HCEC 1CT (cell line): ENCODE data around the gene PDZD8.

Experiments used
- DNase-seq: peaks from one replicate; pipeline ENCODE4 v3.0.0-alpha.2; 2017

Gene PDZD8

DNA sequence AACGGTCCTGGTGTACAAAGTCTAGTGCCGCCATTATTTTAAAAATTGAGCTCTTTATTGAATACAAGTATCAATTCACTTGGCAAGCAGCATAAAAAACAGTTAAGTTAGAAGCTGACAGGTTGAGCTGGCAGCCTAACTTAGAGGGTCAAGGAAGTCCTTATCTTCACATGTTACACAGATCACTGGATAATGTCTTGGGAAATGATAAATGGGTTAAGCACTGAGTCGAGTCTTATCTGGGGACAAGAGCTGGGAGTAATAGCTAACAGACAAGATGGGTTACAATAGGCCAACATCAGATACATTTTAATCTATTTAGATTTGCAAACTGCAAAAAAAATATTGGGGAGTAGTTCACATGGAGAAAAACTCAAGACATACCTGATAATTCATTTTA is 100.1 kb downstream of the PDZD8 start:
- DNase-seq, result no peak

GRCh38 chr10:117274509-117274908 is 100.7 kb downstream of the PDZD8 start:
- no peak for DNase-seq

DNA sequence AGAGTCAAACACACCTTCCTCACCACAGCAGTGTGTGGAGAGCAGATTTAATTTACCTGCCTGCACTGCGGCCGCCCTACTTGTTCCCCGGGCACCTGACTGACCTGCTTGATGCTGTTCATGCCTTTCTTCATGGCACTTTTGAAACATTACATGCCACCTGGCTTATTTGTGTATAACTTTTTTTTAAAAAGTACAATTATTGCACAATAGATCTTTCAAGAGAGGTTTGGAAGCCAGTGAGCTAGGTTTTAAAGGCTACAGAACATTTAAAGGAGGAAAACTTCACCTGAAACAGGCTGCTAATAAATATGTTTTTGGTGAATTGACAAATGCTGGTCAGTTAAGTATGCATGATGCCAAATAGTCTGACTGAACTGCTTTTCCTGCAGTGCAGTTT is 101.3 kb downstream of the PDZD8 start:
- no peak for DNase-seq

GRCh38 chr10:117272195-117273076 is 102.8 kb downstream of the PDZD8 start:
- no peak for DNase-seq

- peak; percentile 3 for DNase-seq
Observed at GRCh38 chr10:117271427-117271826, 103.8 kb downstream of the PDZD8 start.

GRCh38 chr10:117268907-117269306 is 106.3 kb downstream of the PDZD8 start:
- DNase-seq, result no peak

GRCh38 chr10:117268258-117268657 is 107.0 kb downstream of the PDZD8 start:
- no peak for DNase-seq

DNA sequence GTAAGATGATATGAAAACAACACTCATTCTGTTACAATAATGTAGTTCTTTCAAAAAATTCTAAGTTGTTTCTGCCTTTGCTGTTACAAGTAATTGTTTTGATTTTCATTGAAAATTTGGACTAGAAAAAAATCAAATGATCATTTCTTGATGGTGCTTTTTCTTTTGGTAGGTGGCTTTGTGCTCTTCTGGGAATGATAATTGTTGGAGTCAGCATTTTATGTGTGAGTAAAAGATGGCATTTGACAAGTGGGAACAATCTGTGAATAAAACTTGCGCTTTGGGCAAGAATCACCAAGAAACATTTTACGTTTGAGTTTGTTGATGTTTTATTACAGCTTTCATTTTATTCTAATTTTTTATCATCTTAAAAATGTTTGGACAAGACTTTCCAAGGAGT is 108.4 kb downstream of the PDZD8 start:
- DNase-seq, result no peak

- no peak for DNase-seq
Observed at GRCh38 chr10:117266400-117266799, 108.8 kb downstream of the PDZD8 start.

- no peak for DNase-seq
Observed at GRCh38 chr10:117264782-117265181, 110.5 kb downstream of the PDZD8 start.

DNA sequence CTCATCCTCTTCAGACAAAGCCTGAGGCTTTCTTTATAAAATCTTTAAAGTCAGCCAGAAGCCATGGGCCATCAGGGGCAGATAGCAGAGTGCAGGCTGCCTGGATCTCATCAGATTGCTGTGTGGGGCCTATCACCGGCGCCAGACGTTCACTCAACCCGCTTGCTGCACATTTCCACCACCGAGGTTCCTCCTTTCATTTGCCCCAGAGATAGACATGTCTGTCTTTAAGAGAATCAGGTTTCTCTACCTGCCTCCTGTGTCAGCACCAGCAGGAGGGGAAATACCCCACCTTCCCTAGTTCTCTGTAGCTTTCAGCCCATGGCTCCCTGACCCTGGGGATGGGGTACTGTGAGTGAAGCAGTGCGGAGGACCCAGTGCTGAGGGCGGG is 112.3 kb downstream of the PDZD8 start:
- no peak for DNase-seq

- no peak for DNase-seq
Observed at GRCh38 chr10:117262291-117262902, 112.8 kb downstream of the PDZD8 start.

- no peak for DNase-seq
Observed at GRCh38 chr10:117261501-117261900, 113.7 kb downstream of the PDZD8 start.

DNA sequence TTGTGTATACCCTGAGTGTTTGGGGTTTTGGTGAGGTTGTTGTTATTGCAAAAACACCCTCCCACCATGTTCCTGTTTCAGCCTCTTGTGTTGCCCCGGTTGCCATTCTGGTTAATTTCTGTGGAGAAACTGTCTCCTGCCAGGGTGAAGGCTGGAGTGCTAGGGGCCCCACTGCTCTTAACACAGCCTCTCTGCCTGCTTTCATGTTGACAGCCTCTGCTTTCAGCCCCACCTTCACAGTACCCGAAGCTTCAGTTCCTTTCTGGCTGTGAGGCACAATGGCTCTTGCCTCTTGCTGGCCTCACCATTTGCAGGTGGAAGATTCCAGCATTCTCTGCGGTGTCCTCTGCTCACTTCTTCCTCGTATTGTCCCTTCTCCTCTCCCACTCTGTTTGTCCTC is 115.2 kb downstream of the PDZD8 start:
- DNase-seq, result no peak

GRCh38 chr10:117259279-117259678 is 116.0 kb downstream of the PDZD8 start:
- no peak for DNase-seq

DNA sequence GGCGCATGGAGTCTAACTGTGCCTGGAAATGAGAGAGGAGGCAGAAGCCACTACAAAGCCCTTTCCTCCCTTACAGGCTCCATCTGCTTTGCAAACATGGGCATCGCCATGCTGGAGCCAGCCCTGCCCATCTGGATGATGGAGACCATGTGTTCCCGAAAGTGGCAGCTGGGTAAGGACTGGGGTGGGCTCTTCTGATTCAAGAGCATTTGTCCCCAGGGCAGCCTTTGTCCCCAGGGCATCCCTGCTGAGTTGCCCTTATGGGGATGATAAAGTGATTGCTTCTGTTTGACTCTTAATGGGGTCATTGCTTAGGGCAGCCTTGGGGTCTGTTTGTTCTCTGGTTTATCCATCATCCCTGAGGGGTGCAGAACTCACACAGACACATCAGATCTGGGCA is 117.5 kb downstream of the PDZD8 start:
- no peak for DNase-seq

- DNase-seq, result no peak
Observed at GRCh38 chr10:117256910-117257309, 118.3 kb downstream of the PDZD8 start.

- no peak for DNase-seq
Observed at GRCh38 chr10:117255835-117256460, 119.3 kb downstream of the PDZD8 start.

DNA sequence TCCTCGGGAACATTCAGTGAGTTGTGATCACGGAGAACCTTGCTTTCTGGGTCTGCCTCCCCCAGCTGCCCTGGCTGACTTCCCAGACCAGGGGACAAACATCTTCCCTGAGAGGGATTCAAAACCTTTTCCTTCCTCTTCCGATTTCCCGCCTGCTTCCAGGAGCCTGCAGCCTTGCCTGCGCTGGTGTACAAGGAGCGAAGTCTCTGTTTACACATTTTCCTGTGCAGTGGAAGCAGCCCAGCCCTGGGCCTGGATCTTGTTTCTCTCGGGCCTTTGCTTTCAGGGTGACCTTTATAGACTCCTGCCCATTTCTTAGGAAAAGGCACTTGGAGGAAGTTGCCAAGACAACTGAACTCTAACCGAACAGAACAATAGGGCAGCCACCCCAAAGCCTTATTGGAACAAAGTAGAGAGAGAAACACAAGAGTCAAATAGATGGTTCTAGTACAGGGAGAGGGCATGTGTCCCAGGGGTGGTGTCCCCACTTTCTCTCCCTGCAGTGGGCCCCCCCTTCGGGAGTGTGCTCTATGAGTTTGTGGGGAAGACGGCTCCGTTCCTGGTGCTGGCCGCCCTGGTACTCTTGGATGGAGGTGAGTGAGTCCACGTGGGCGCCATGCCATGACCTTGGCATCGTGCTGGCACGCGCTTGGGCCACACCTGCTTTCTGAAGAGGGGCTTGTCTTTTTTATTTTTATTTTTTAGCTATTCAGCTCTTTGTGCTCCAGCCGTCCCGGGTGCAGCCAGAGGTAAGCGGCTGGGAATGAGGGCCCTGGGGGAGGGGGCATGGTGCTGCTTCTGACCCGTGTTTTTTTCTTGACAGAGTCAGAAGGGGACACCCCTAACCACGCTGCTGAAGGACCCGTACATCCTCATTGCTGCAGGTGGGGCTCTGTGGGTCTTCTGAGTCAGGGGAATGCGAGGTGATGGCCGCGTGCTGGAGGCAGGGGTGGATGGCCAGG is 120.2 kb downstream of the PDZD8 start:
- no peak for DNase-seq

DNA sequence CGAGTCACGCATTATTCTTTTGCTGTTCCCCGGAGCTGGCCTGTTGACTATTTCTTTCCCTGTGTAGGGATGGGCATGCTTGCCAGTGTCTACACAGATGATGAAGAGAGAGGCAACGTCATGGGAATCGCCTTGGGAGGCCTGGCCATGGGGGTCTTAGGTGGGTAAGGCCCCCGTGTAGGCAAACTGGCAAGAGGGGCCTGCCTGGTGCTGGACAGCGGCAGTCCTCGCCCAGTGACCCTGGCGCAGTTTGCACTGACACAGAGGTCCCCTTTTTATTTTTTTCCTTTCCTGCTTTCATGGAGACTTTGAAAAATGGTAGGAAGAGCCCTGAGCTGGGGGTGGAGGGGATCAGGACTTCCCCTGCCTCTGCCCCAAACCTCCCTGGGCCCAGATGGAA is 120.9 kb downstream of the PDZD8 start:
- no peak for DNase-seq

DNA sequence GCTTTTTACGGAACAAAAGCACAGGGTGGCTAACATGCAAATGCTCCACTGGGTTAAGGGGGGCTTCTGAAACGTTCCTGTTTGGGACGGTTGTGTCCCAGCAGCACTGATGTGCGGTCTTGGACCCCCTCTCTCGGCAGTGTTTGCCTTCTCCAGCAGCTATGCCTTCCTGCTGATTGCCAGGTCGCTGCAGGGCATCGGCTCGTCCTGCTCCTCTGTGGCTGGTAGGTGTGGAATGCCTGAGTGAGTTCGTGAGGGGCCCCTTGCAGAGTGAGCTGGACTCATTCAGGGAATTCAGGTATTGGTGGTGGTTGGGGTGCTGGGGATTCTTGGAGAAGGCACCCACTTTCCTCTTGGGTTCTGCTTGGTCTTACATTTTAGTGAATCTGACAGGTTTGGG is 121.3 kb downstream of the PDZD8 start:
- no peak for DNase-seq

DNA sequence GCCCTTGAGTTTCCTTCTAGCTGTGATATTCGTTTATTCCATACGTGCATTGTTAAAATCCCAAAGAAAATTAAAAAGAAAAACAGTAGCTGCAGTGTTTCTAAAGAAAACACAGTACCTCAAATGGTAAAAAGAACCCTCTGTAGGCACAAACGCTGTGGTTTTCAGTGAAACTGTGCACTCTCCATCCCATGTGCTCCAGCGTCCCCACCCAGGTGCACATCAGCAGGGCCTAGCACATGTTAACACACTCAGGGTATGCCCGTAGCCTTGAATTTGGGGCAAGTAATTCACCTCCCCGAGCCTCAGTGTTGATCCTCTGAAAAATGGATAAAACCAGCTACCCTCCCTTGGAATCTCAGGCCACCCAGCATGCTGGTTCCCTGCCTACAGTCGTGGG is 124.8 kb downstream of the PDZD8 start:
- DNase-seq, result no peak
